ENCODE measurements around the gene OPTC.

OPTC gene

DNA sequence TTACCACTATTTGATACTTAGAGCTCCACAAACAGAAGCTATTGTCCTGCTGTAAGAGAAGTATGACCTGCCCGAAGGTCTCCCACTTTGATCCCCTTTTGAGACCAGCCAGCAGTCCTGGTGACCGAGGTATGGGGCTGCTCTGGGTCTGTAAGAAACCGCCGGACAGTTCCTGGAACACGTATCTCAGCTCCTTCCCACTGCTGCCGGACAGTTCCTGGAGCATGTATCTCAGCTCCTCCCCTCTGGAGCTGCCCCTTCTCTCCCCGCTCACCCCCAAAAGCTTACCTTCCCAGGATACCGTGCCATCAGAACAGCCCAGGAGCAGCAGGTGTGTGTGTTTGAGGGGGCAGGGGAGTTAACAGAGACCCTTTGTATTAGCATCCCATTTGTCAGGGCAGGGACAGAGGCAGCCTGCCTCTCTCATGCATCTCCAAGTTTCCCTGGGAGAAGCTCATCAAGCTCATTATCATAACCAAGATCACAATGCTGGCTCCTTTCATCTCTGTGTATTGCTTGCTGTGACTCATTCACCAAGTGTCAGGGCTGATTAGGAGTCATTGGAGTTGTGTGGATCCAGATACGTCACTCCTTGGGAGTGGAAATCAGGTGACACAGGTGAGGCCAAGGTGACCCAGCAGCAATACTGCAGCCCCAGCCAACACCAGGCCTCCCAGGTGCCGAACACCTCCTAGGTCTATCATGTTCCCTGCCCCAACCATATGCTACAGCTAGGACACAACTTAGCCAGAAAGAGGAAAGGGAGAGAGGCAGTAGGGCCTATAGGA is 25.3 kb downstream of the OPTC start:
- DNase-seq, result no peak

- no peak for DNase-seq
These were observed 25.9 kb downstream of the OPTC start for GRCh38 chr1:203519896-203520295.

DNA sequence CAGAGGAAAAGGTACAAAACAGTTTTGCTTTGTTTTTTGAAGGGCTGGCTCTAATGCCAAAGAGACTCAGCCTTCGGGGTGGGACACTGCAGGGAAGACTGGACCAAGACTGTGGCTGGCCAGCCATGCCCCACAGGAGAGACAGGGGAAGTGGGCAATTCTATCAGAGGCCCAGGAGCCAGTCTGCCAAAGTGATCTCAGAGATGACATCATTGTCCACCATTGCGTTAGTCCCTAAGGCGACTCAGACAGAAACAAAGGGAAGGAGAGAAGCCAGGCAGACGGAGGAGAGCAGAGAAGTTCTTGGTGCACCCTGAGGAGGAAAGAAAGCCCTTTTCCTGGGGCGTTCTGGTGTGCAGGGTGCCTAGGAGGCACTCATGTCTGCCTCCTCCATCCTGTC is 26.4 kb downstream of the OPTC start:
- DNase-seq, result no peak

DNA sequence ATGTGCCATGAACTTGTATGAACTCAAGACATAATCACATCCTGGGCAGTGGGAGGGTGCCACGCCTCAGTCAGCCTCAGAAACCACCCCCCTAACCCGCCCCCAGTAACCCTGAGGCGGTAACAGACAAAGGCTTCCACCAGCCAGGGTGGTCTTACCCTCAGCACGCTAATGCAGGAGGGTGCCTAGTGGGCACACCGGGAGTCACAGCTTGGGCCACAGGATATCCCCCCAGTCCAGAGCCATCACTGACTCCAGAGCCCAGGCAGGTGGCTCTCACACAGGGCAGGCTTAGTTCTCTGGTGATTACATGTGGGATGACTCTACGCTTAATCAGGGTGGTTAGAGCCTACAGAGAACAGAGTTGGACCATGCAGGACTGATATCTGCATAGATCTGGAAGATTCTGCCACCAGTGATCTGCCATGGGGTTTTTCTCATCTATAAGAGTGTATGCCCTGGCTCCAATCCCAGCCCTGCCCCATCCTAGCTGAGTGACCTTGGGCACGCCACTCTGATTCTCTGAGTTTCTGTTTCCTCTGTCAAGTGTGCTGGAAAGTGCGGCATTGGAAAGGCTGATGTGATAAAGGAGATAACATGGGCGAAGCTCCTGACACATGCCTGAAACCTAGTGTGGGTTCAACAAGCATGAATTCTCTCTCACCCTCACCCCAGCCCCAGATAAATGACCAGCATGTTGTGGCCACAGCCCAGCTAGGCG is 27.3 kb downstream of the OPTC start:
- DNase-seq, result no peak

GRCh38 chr1:203521812-203522211 is 27.9 kb downstream of the OPTC start:
- peak; percentile 65 for DNase-seq

GRCh38 chr1:203522237-203522636 is 28.3 kb downstream of the OPTC start:
- peak; percentile 63 for DNase-seq

DNA sequence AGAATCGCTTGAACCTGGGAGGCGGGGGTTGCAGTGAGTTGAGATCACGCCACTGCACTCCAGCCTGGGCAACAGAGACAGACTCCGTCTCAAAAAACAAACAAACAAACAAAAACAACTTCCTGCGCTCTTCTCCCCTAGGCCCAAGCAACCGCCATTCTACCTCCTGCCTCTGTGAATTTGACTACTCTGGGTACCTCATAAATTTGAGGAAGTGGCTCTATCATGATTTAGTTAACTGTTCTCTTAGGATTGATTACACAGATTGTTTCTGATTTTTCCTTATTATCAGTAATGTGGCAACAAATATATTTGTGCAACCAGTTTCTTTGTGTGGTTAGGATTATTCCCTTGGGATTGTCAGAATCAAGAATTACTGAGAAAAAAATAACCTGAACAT is 29.7 kb downstream of the OPTC start:
- no peak for DNase-seq

DNA sequence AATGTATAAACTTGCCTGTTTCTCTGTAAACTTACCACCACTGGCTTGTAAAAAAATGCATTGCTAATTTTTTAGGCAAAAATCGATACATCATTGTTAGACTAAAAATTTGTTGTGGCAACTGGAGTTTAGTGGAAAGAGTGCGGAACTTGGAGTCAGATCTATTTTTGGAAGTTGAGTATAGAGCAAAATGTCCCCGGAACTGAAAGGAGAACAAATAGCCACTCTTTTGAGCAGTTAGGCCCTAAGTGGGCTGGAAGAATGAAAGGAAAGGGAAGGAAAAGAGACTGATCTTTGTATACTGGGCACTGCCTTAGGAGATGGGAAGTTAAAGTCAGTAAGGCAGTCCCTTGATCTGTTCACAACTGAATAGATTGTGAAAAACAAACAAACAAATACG is 30.2 kb downstream of the OPTC start:
- no peak for DNase-seq

DNA sequence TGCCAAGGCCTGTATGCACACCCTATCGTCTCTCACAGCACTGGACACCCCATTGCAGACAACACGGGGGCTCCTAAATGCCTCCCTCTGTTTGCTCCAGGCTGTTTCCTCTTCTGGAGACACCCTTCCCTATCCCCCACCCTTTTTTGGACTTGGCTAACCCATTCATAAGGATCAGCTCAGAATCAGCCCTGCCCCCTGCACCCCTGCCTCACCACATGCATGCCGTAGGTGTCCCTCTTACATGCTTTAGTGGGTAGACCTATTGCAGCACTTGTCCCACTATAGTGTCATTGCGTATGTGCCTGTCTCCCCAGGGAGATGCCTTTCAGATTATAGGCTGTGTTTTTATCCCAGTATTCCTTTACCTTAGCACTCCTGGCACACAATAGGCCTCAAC is 30.9 kb downstream of the OPTC start:
- DNase-seq, result no peak

DNA sequence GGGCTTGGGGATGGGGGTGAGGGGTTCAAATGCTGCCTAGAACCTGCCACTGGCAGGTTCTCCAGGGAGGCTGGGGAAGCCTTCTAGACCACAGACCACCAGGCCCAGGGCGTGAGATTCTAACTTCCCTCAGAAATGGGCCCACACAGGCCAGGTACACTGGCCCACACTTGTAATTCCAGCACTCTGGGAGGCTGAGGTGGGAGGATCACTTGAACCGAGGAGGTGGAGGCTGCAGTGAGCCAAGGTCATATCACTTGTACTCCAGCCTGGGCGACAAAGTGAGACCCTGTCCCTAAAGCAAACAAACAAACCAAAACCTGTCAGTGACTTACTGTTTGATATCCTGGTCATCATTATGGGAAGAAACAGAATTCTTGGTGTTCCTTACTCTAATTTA is 31.7 kb downstream of the OPTC start:
- DNase-seq, result no peak

DNA sequence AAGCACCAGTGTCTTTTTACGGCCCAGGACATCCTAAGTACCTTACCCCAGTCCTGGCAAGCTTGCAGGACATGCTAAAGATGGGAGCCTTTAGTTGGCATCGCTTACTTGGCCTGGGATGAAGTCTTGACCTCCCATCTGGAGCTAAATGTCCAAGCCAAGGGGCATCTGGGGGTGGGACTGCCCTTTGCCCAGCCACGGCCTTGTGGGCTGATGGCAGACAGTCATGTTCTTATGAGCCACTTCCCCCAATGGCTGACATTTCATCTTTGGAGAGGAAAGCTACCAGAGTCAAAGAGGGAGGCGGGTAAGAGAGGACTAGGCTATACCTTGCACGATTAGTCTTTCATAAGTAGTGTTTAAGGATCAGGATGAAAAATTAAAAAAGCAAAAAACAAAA is 32.2 kb downstream of the OPTC start:
- no peak for DNase-seq

DNA sequence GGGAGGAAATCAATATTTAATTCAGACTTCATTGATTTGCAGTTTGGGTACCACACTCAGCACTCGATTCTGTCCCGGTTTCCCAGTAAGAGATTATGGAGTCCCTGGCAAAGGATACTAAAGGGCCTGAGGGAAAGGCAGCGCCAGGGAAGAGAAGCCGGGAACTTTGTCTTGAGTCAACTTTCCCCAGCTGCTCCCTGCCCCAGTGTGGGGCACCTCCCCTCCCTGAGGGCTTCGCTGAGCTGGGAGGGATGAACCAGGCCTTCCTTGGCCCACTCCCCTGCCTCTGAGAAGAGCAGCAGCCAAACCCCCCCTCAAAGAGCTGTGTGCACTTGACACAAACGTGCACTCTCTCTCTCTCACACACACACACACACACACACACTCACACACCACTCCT is 32.6 kb downstream of the OPTC start:
- no peak for DNase-seq

GRCh38 chr1:203527013-203527412 is 33.1 kb downstream of the OPTC start:
- no peak for DNase-seq

GRCh38 chr1:203528063-203528462 is 34.1 kb downstream of the OPTC start:
- peak; percentile 82 for DNase-seq

DNA sequence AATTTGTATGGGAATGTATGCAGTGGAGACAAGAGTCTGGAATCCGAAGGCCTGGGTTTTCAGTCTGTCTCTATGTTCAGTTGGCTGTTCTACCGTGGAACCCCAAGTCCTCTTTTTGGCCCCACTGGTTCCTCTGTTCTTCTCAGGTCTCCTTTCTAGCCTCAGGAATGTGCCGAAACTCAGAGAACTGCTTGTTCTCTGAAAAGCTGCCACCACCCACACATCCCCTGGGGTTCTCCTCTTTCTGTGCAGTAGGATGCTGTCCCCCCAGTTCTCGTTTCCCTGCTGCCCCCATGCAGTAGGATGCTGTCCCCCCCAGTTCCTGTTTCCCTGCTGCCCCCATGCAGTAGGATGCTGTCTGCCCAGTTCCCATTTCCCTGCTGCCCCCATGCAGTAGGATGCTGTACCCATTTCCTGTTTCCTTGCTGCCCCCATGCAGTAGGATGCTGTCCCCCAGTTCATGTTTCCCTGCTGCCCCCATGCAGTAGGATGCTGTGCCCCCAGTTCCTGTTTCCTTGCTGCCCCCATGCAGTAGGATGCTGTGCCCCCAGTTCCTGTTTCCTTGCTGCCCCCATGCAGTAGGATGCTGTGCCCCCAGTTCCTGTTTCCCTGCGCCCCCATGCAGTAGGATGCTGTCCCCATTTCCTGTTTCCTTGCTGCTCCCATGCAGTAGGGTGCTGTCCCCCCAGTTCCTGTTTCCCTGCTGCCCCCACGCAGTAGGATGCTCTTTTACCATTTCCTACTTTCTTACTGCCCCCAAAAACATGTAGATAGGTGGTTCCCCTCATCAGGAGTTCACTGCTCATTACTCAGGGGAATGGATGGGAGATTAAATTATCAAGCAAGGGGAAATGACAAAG is 35.3 kb downstream of the OPTC start:
- no peak for DNase-seq

DNA sequence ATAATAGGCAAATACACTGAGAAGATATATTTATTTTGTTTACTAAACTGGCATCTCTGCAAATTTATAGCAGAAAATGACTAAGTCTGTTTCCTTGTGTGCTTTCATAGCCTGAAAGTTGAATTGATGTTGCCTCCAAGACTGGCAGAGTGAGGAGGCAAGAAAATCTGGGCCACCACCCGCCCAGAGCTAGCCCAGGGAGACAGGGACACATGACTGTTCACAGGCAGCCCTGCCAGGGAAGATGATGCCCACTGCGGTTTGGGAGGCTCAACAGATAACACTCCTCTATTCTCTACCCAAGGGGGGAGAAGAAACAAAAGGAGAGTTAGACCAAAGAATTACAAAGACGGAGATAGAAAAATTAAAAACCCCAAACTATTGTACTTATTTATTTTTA is 37.1 kb downstream of the OPTC start:
- no peak for DNase-seq

DNA sequence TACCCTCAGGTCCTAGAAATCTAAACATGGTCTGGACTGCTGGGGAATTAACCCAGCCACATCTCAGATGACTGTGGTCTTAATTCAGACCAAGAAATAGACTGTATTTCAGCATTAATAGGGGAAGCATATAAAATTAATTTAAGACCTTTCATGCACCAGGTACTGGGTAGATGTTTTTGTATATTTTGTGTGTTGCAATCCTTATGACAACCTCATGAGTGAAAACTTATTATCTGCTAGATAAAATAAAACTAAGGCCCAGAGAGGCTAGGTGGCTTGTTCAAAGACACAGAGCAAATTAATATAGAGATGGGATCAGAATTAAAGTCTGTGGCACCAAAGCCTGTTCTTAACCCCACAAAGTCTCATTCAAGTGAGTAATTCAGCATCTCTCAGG is 40.1 kb downstream of the OPTC start:
- DNase-seq, result no peak

DNA sequence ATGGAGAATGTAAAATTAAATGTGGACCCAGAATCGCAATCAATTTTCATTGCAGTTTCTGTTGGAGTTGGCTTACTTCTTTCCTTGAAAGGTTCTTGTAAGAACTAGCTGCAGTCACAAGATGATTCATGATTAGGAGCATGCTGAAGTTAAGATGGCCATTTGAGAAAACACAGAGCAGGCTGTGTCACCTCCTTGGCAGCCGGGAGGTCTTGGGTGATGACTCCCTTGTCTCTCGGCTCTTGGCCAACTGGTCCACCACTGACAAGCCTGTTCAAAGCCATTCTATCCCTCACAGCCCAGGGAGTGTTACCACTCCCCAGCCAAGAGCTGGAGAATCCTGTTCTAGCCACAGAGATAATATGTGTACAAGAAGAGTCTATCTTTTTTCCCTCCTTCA is 40.6 kb downstream of the OPTC start:
- DNase-seq, result no peak

- DNase-seq, result no peak
These were observed 42.6 kb downstream of the OPTC start for GRCh38 chr1:203536575-203536974.

- no peak for DNase-seq
These were observed 43.1 kb downstream of the OPTC start for GRCh38 chr1:203536980-203537455.

DNA sequence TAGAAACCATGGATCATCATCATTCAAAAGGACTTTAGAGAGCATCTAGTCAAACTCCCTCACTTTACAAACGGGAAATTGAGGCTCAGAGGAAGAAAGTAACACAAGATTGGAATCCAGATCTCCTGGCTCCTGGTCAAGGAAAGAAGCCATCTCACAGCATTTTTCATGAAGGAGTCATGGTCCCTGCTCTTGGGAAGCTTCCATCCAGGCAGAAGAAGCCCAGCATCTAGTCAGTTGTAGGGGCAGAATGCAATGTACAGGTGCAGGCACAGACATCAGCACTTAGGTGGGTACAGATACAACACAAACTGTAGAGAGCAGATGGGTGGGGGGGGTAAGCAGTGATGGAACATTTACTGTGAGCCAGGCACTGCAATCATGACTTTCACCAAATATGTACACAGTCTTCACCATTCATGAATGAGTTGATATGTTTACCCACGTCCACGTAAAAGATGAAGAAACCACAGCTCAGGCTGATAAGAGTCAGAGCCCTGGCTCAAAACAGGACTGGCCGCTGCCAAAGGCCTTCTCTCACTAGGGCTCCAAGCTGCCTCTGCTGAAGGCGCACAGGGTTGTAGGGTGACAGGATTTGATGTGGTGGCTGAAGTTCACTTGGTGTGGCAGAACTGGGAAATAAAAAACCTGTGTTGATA is 44.0 kb downstream of the OPTC start:
- no peak for DNase-seq

- DNase-seq, result no peak
These were observed 44.8 kb downstream of the OPTC start for GRCh38 chr1:203538726-203539125.
